Measurements from ENCODE around the gene NFE2L1. TPM values are rescaled to one million over a fixed set of nuclear protein-coding genes. Genes with fewer than 3 reads are reported as not detected.
A peak's percentile ranks its signal among the peaks of the same experiment; 100 is the strongest.
"Not testable (repeated sequence)": the region's sequence is repeated elsewhere in the genome, so short reads cannot be mapped to it uniquely, and the experiment has no call there.

The NFE2L1 gene
- total RNA-seq, 4 donors from 2014 or later, result 622 to 1,180 (median 1,000) TPM

- no peak for DNase-seq
- TF ChIP-seq CTCF (IDR thresholded peaks at IDR 0.05 in 4 of 5, conservative IDR thresholded peaks at IDR 0.05 in 1 of 5), result no peak
- TF ChIP-seq POLR2A (IDR thresholded peaks at IDR 0.05), result no peak
- in situ Hi-C loops (cut with MboI; ENCODE audit: low sequenced_read_pairs in 4 of 4) (no loop called here), intact Hi-C loops (cut with DNase I; ENCODE audit: low total_unique reads) (no loop called here)
- Histone ChIP-seq H3K36me3 (peaks cover 0 to 43% of the 10 kb centered on the region in 2 donors), H3K4me1 (peaks cover 51 to 59% of the 10 kb centered on the region in 2 donors), H3K27me3 (no peaks in the 10 kb centered on the region), H3K4me3 (no peak overlapping the region), H3K27ac (peak overlapping the region; percentile 96 to 99 (median 97)), H3K9me3 (no peaks in the 10 kb centered on the region)
- ATAC-seq, result no peak
Observed at GRCh38 chr17:48066192-48066591, 18.0 kb downstream of the NFE2L1 start.

- peaks cover 0 to 39% of the 10 kb centered on the region in 2 donors for H3K36me3 ChIP-seq
- H3K4me1 ChIP-seq, result peaks cover 47 to 55% of the 10 kb centered on the region in 2 donors
- in situ Hi-C loops (cut with MboI; ENCODE audit: low sequenced_read_pairs in 4 of 4), result no loop called here
- H3K27ac ChIP-seq, result peak overlapping the region; percentile 96 to 99 (median 97)
- intact Hi-C loops (cut with DNase I; ENCODE audit: low total_unique reads), result no loop called here
- DNase-seq, result no peak
- no peaks in the 10 kb centered on the region for H3K9me3 ChIP-seq
- TF ChIP-seq POLR2A (IDR thresholded peaks at IDR 0.05), result no peak
- no peak for TF ChIP-seq CTCF (IDR thresholded peaks at IDR 0.05 in 4 of 5, conservative IDR thresholded peaks at IDR 0.05 in 1 of 5)
- H3K27me3 ChIP-seq, result no peaks in the 10 kb centered on the region
- ATAC-seq, result no peak
- no peak overlapping the region for H3K4me3 ChIP-seq
Observed at GRCh38 chr17:48066656-48067055, 18.5 kb downstream of the NFE2L1 start.

- ATAC-seq (no peak), DNase-seq (no peak)
- Histone ChIP-seq H3K4me1 (peaks cover 47 to 53% of the 10 kb centered on the region in 2 donors), H3K4me3 (no peak overlapping the region), H3K27ac (peak overlapping the region; percentile 96 to 99 (median 97)), H3K27me3 (no peaks in the 10 kb centered on the region), H3K9me3 (no peaks in the 10 kb centered on the region), H3K36me3 (peaks cover 0 to 33% of the 10 kb centered on the region in 2 donors)
- no peak for TF ChIP-seq CTCF (IDR thresholded peaks at IDR 0.05 in 4 of 5, conservative IDR thresholded peaks at IDR 0.05 in 1 of 5)
- no peak for TF ChIP-seq POLR2A (IDR thresholded peaks at IDR 0.05)
- in situ Hi-C loops (cut with MboI; ENCODE audit: low sequenced_read_pairs in 4 of 4) (no loop called here), intact Hi-C loops (cut with DNase I; ENCODE audit: low total_unique reads) (no loop called here)
Observed at GRCh38 chr17:48067245-48067644, 19.1 kb downstream of the NFE2L1 start.

GRCh38 chr17:48067808-48068207 is 19.6 kb downstream of the NFE2L1 start:
- H3K27me3 ChIP-seq; H3K4me3 ChIP-seq; H3K9me3 ChIP-seq; DNase-seq; ATAC-seq; intact Hi-C loops (cut with DNase I; ENCODE audit: low total_unique reads); in situ Hi-C loops (cut with MboI; ENCODE audit: low sequenced_read_pairs in 4 of 4): not testable (repeated sequence)
- Histone ChIP-seq H3K36me3 (peaks cover 0 to 27% of the 10 kb centered on the region in 2 donors), H3K27ac (peak overlapping the region; percentile 96 to 99 (median 97)), H3K4me1 (peaks cover 47 to 50% of the 10 kb centered on the region in 2 donors)

GRCh38 chr17:48068491-48068961 is 20.4 kb downstream of the NFE2L1 start:
- DNase-seq (no peak), ATAC-seq (no peak)
- H3K27ac ChIP-seq, result peak overlapping the region; percentile 96 to 99 (median 97)
- no peaks in the 10 kb centered on the region for H3K27me3 ChIP-seq
- no peak overlapping the region for H3K4me3 ChIP-seq
- peaks cover 42 to 44% of the 10 kb centered on the region in 2 donors for H3K4me1 ChIP-seq
- H3K36me3 ChIP-seq, result peaks cover 0 to 21% of the 10 kb centered on the region in 2 donors
- H3K9me3 ChIP-seq, result no peaks in the 10 kb centered on the region
- TF ChIP-seq CTCF (IDR thresholded peaks at IDR 0.05 in 4 of 5, conservative IDR thresholded peaks at IDR 0.05 in 1 of 5), result peak in 3 of 5 experiments; percentile 21 to 35 (median 32)
- no peak for TF ChIP-seq POLR2A (IDR thresholded peaks at IDR 0.05)
- in situ Hi-C loops (cut with MboI; ENCODE audit: low sequenced_read_pairs in 4 of 4), result no loop called here
- intact Hi-C loops (cut with DNase I; ENCODE audit: low total_unique reads), result no loop called here
